Activated B cell treated with CpG ODN at 0.5 μM for 24 hours (primary cell): ENCODE data around the gene PLAC1. TPM values are rescaled to one million over a fixed set of nuclear protein-coding genes. Genes with fewer than 3 reads are reported as not detected.

Source experiments
- ATAC-seq: fragments of 200-7000 bp; cut with Tn5 transposase; one replicate; pipeline ENCODE4 v1.10.0; 2021; ENCODE audit warnings: low read depth, mild to moderate bottlenecking, moderate library complexity
- CTCF ChIA-PET: fragments of 350-600 bp; sonication (Branson Sonifier 250); formaldehyde crosslinking; loops from one replicate; lab custom pipeline; 2021; ENCODE audit warnings: antibody characterized with exemption; lab: Charles Lee
- POLR2A ChIA-PET: fragments of 350-600 bp; sonication (Branson Sonifier 250); formaldehyde crosslinking; loops from one replicate; lab custom pipeline; 2021; ENCODE audit warnings: antibody characterized with exemption; lab: Charles Lee
- DNase-seq: peaks from one replicate; pipeline ENCODE4 v3.0.0; 2022
- H3K27ac Mint-ChIP-seq: one replicate; pipeline ENCODE4 v1.8.0; 2020; ENCODE audit warnings: mixed read lengths
- H3K27me3 Mint-ChIP-seq: one replicate; pipeline ENCODE4 v1.8.0; 2021; ENCODE audit warnings: mixed read lengths
- H3K36me3 Mint-ChIP-seq: one replicate; pipeline ENCODE4 v1.8.0; 2021; ENCODE audit warnings: low read depth, mixed read lengths
- H3K4me1 Mint-ChIP-seq: one replicate; pipeline ENCODE4 v1.8.0; 2021; ENCODE audit warnings: mixed read lengths
- H3K4me3 Mint-ChIP-seq: one replicate; pipeline ENCODE4 v1.8.0; 2020; ENCODE audit warnings: mild to moderate bottlenecking, mixed read lengths
- H3K9me3 Mint-ChIP-seq: one replicate; pipeline ENCODE4 v1.8.0; 2020; ENCODE audit warnings: mixed read lengths
- CTCF ChIP-seq: fragments of 200-600 bp; IDR thresholded peaks from one replicate; pipeline ENCODE4 v1.8.0; 2022; ENCODE audit warnings: antibody characterized with exemption, mild to moderate bottlenecking
- intact Hi-C: fragments of 100-400 bp; cut with micrococcal nuclease; formaldehyde crosslinking; loops from one replicate; pipeline ENCODE4 v1.15.1; 2024
- total RNA-seq: library from RNA; stranded (reverse); gene quantifications from 2 replicates; pipeline ENCODE4 v1.2.3, GENCODE V29; 2022

PLAC1 gene
- total RNA-seq, 1 donor from 2014 or later = not detected

GRCh38 chrX:134580907-134581306 lies 77.4 kb downstream of the PLAC1 start:
- Mint-ChIP-seq H3K36me3 (no peaks in the 10 kb centered on the region), H3K4me1 (no peaks in the 10 kb centered on the region), H3K9me3 (no peaks in the 10 kb centered on the region), H3K4me3 (no peak overlapping the region), H3K27me3 (no peaks in the 10 kb centered on the region), H3K27ac (no peak overlapping the region)
- POLR2A ChIA-PET = no interaction called here
- CTCF ChIA-PET = no interaction called here
- intact Hi-C loops = no loop called here
- DNase-seq = no peak
- TF ChIP-seq CTCF = no peak
- no peak for ATAC-seq

GRCh38 chrX:134573683-134574035 lies 84.6 kb downstream of the PLAC1 start:
- no peak overlapping the region for H3K27ac Mint-ChIP-seq

GRCh38 chrX:134572816-134573682 lies 85.2 kb downstream of the PLAC1 start:
- Mint-ChIP-seq H3K4me3 (no peak overlapping the region), H3K9me3 (no peaks in the 10 kb centered on the region)
- DNase-seq = no peak

More at GRCh38 chrX:134573683-134574035, 84.6 kb downstream of the PLAC1 start:
- no peak for DNase-seq
- intact Hi-C loops = no loop called here
- no peak for TF ChIP-seq CTCF
- no peak for ATAC-seq
- no peak overlapping the region for H3K4me3 Mint-ChIP-seq
- H3K9me3 Mint-ChIP-seq = no peaks in the 10 kb centered on the region
- no peaks in the 10 kb centered on the region for H3K27me3 Mint-ChIP-seq
- H3K4me1 Mint-ChIP-seq = no peaks in the 10 kb centered on the region
- ChIA-PET CTCF (no interaction called here), POLR2A (no interaction called here)
- no peaks in the 10 kb centered on the region for H3K36me3 Mint-ChIP-seq

GRCh38 chrX:134571796-134572195 lies 86.5 kb downstream of the PLAC1 start:
- intact Hi-C loops = no loop called here
- TF ChIP-seq CTCF = no peak
- Mint-ChIP-seq H3K36me3 (no peaks in the 10 kb centered on the region), H3K27ac (no peak overlapping the region), H3K4me3 (no peak overlapping the region), H3K27me3 (no peaks in the 10 kb centered on the region), H3K9me3 (no peaks in the 10 kb centered on the region), H3K4me1 (no peaks in the 10 kb centered on the region)
- ChIA-PET CTCF (no interaction called here), POLR2A (no interaction called here)
- no peak for ATAC-seq
- DNase-seq = no peak

More at GRCh38 chrX:134572816-134573682, 85.2 kb downstream of the PLAC1 start:
- ChIA-PET CTCF (no interaction called here), POLR2A (no interaction called here)
- intact Hi-C loops = no loop called here
- Mint-ChIP-seq H3K27me3 (no peaks in the 10 kb centered on the region), H3K27ac (no peak overlapping the region), H3K36me3 (no peaks in the 10 kb centered on the region), H3K4me1 (no peaks in the 10 kb centered on the region)
- no peak for ATAC-seq
- TF ChIP-seq CTCF = no peak

- Mint-ChIP-seq H3K4me3 (no peak overlapping the region), H3K27ac (no peak overlapping the region), H3K4me1 (no peaks in the 10 kb centered on the region), H3K9me3 (no peaks in the 10 kb centered on the region), H3K27me3 (no peaks in the 10 kb centered on the region), H3K36me3 (no peaks in the 10 kb centered on the region)
- CTCF ChIA-PET = no interaction called here
- intact Hi-C loops = no loop called here
- DNase-seq (no peak), ATAC-seq (no peak)
- POLR2A ChIA-PET = no interaction called here
- TF ChIP-seq CTCF = no peak
These were observed 87.4 kb downstream of the PLAC1 start for GRCh38 chrX:134570899-134571298.
